Neuronal stem cell (in vitro differentiated cells): ENCODE measurements around the gene SAG.

Source experiments
- DNase-seq: peaks from one replicate; pipeline ENCODE4 v3.0.0-alpha.2; 2013; ENCODE audit warnings: low spot score
- H2AFZ ChIP-seq: one replicate; pipeline ENCODE4 v1.6.1; 2013; ENCODE audit warnings: mild to moderate bottlenecking, low read length, inconsistent platforms
- H2AK5ac ChIP-seq: 2 replicates; pipeline ENCODE4 v1.6.1; 2013; ENCODE audit warnings: low read depth, mild to moderate bottlenecking, inconsistent platforms, low read length, moderate library complexity, mixed read lengths
- H2BK120ac ChIP-seq: 2 replicates; pipeline ENCODE4 v1.6.1; 2013; ENCODE audit warnings: low read depth, mild to moderate bottlenecking, inconsistent platforms, low read length, moderate library complexity, mixed read lengths
- H2BK12ac ChIP-seq: one replicate; pipeline ENCODE4 v1.6.1; 2013; ENCODE audit warnings: low read length, inconsistent platforms
- H2BK15ac ChIP-seq: 2 replicates; pipeline ENCODE4 v1.6.1; 2013; ENCODE audit warnings: mild to moderate bottlenecking, low read length, inconsistent platforms, mixed read lengths
- H2BK5ac ChIP-seq: one replicate; pipeline ENCODE4 v1.6.1; 2013; ENCODE audit warnings: inconsistent platforms, mild to moderate bottlenecking, low read length, moderate library complexity
- H3K14ac ChIP-seq: one replicate; pipeline ENCODE4 v1.6.1; 2013; ENCODE audit warnings: low read length, inconsistent platforms
- H3K18ac ChIP-seq: 2 replicates; pipeline ENCODE4 v1.6.1; 2013; ENCODE audit warnings: low read length, inconsistent platforms
- H3K23ac ChIP-seq: 2 replicates; pipeline ENCODE4 v1.6.1; 2013; ENCODE audit warnings: low read depth, mild to moderate bottlenecking, mixed read lengths, low read length, inconsistent platforms; ENCODE audit not compliant: poor library complexity
- H3K27ac ChIP-seq: replicated peaks from 3 replicates; pipeline ENCODE4 v1.5.1; 2013; ENCODE audit warnings: low read length, inconsistent platforms
- H3K27me3 ChIP-seq, 3 experiments: 2 replicates each; pipeline ENCODE4 v1.6.1; 2013; ENCODE audit warnings: low read length in 3 of 3, mild to moderate bottlenecking in 2 of 3, inconsistent platforms in 1 of 3, low read depth in 1 of 3, mixed read lengths in 1 of 3, moderate library complexity in 1 of 3; ENCODE audit not compliant: control insufficient read depth in 3 of 3, insufficient read depth in 3 of 3
- H3K36me3 ChIP-seq, 2 donors: replicated peaks in 1 of 2; 2 replicates each; pipeline ENCODE4 v1.6.1; 2013; ENCODE audit warnings: low read length in 2 of 2; ENCODE audit not compliant: control insufficient read depth in 2 of 2, insufficient read depth in 2 of 2
- H3K4ac ChIP-seq: 2 replicates; pipeline ENCODE4 v1.6.1; 2013; ENCODE audit warnings: inconsistent platforms, mild to moderate bottlenecking, low read length, moderate library complexity
- H3K4me1 ChIP-seq, 2 donors: 1 replicate in 1 of 2; 2 replicates in 1 of 2; pipeline ENCODE4 v1.6.1; 2013; ENCODE audit warnings: low read length in 2 of 2, low read depth in 1 of 2; ENCODE audit not compliant: control insufficient read depth in 2 of 2, insufficient read depth in 1 of 2
- H3K4me2 ChIP-seq: one replicate; pipeline ENCODE4 v1.6.1; 2013; ENCODE audit warnings: mild to moderate bottlenecking, low read length, inconsistent platforms; ENCODE audit not compliant: insufficient read depth, poor library complexity, severe bottlenecking
- H3K4me3 ChIP-seq, 2 donors: 2 replicates each; pipeline ENCODE4 v1.5.1; 2013; ENCODE audit warnings: low read length in 2 of 2, mild to moderate bottlenecking in 2 of 2, inconsistent platforms in 1 of 2, moderate library complexity in 1 of 2
- H3K79me1 ChIP-seq: one replicate; pipeline ENCODE4 v1.6.1; 2013; ENCODE audit warnings: low read depth, mild to moderate bottlenecking, inconsistent platforms, low read length, moderate library complexity
- H3K9ac ChIP-seq: one replicate; pipeline ENCODE4 v1.6.1; 2013; ENCODE audit warnings: mild to moderate bottlenecking, low read depth, low read length, inconsistent platforms; ENCODE audit not compliant: poor library complexity
- H3K9me3 ChIP-seq, 2 donors: replicated peaks in 1 of 2; 2 replicates each; pipeline versions ENCODE3 to v1.6.1; 2013; ENCODE audit warnings: low read length in 2 of 2, mild to moderate bottlenecking in 2 of 2, inconsistent platforms in 1 of 2, low read depth in 1 of 2, mixed read lengths in 1 of 2, moderate library complexity in 1 of 2; ENCODE audit not compliant: control insufficient read depth in 2 of 2, insufficient read depth in 1 of 2
- H4K8ac ChIP-seq: one replicate; pipeline ENCODE4 v1.6.1; 2013; ENCODE audit warnings: low read depth, mild to moderate bottlenecking, inconsistent platforms, low read length, moderate library complexity
- H4K91ac ChIP-seq: one replicate; pipeline ENCODE4 v1.6.1; 2013; ENCODE audit warnings: low read length, low read depth, mild to moderate bottlenecking, inconsistent platforms; ENCODE audit not compliant: poor library complexity
- WGBS, 2 donors: extraction: QIAGEN DNeasy Blood & Tissue Kit; methylation state at CpG; one replicate each; pipeline ENCODE4 v1.1.7; 2013; ENCODE audit warnings: missing lambda C conversion rate in 2 of 2, mixed read lengths in 1 of 2; ENCODE audit not compliant: insufficient read length in 2 of 2, insufficient replicate concordance in 1 of 2; ENCODE audit errors: extremely low coverage in 2 of 2; 5-methylcytosine and 5-hydroxymethylcytosine counted together

Gene SAG

GRCh38 chr2:233265899-233266431 lies 41.7 kb upstream of the SAG start:
- Histone ChIP-seq H3K27ac (no peak overlapping the region), H3K4ac (no peak overlapping the region), H3K4me2 (no peak overlapping the region), H4K8ac (no peak overlapping the region), H2BK120ac (no peak overlapping the region), H3K9ac (no peak overlapping the region), H2AFZ (no peak overlapping the region), H3K36me3 (peaks cover 38 to 97% of the 10 kb centered on the region in 2 donors), H3K79me1 (peaks cover 2% of the 10 kb centered on the region), H4K91ac (no peak overlapping the region), H2AK5ac (no peak overlapping the region), H3K4me1 (no peaks in the 10 kb centered on the region), H3K23ac (no peak overlapping the region), H2BK12ac (no peak overlapping the region), H3K4me3 (no peak overlapping the region), H2BK15ac (no peak overlapping the region), H3K27me3 (no peaks in the 10 kb centered on the region), H3K14ac (no peak overlapping the region), H3K9me3 (peaks cover 0 to 1% of the 10 kb centered on the region in 2 donors), H3K18ac (no peak overlapping the region), H2BK5ac (no peak overlapping the region)
- no peak for DNase-seq
- no CpG with 5 or more reads among the region's 10 CpGs for WGBS, 2 donors

- H2BK15ac ChIP-seq: no peak overlapping the region
- 100% methylated on average over 1 of the region's 4 CpGs; no CpG with 5 or more reads in 1 of the 2 donors for WGBS, 2 donors
- no peak overlapping the region for H3K9ac ChIP-seq
- H2AK5ac ChIP-seq: no peak overlapping the region
- no peak overlapping the region for H3K27ac ChIP-seq
- H2BK12ac ChIP-seq: no peak overlapping the region
- no peak overlapping the region for H2BK120ac ChIP-seq
- H3K79me1 ChIP-seq: peaks cover 2% of the 10 kb centered on the region
- H2BK5ac ChIP-seq: no peak overlapping the region
- H3K4ac ChIP-seq: no peak overlapping the region
- H3K14ac ChIP-seq: no peak overlapping the region
- H2AFZ ChIP-seq: no peak overlapping the region
- no peak overlapping the region for H3K23ac ChIP-seq
- no peaks in the 10 kb centered on the region for H3K27me3 ChIP-seq
- H3K4me3 ChIP-seq: no peak overlapping the region
- H4K8ac ChIP-seq: no peak overlapping the region
- H3K36me3 ChIP-seq: peaks cover 38 to 96% of the 10 kb centered on the region in 2 donors
- no peak for DNase-seq
- no peak overlapping the region for H3K4me2 ChIP-seq
- no peak overlapping the region for H4K91ac ChIP-seq
- H3K4me1 ChIP-seq: no peaks in the 10 kb centered on the region
- peaks cover 0 to 1% of the 10 kb centered on the region in 2 donors for H3K9me3 ChIP-seq
- H3K18ac ChIP-seq: no peak overlapping the region
Observed at GRCh38 chr2:233266481-233266880, 41.1 kb upstream of the SAG start.

GRCh38 chr2:233267516-233268245 lies 39.9 kb upstream of the SAG start:
- no peak overlapping the region for H3K4ac ChIP-seq
- no peak overlapping the region for H4K8ac ChIP-seq
- peaks cover 2% of the 10 kb centered on the region for H3K79me1 ChIP-seq
- no peak overlapping the region for H3K4me2 ChIP-seq
- H3K27me3 ChIP-seq: no peaks in the 10 kb centered on the region
- H3K4me1 ChIP-seq: no peaks in the 10 kb centered on the region
- H2BK15ac ChIP-seq: no peak overlapping the region
- H3K27ac ChIP-seq: no peak overlapping the region
- H3K4me3 ChIP-seq: no peak overlapping the region
- no peak overlapping the region for H2AFZ ChIP-seq
- H2BK120ac ChIP-seq: no peak overlapping the region
- no peak overlapping the region for H3K14ac ChIP-seq
- no peak overlapping the region for H3K18ac ChIP-seq
- no peak overlapping the region for H2AK5ac ChIP-seq
- WGBS, 2 donors: no CpG with 5 or more reads among the region's 6 CpGs
- no peak overlapping the region for H3K23ac ChIP-seq
- H3K36me3 ChIP-seq: peaks cover 29 to 96% of the 10 kb centered on the region in 2 donors
- no peak overlapping the region for H2BK5ac ChIP-seq
- no peak overlapping the region for H4K91ac ChIP-seq
- DNase-seq: no peak
- no peak overlapping the region for H3K9ac ChIP-seq
- H2BK12ac ChIP-seq: no peak overlapping the region
- peaks cover 0 to 1% of the 10 kb centered on the region in 2 donors for H3K9me3 ChIP-seq

- Histone ChIP-seq H2BK12ac (no peak overlapping the region), H2AK5ac (no peak overlapping the region), H3K18ac (no peak overlapping the region), H3K9ac (no peak overlapping the region), H3K9me3 (peaks cover 0 to 1% of the 10 kb centered on the region in 2 donors), H4K91ac (no peak overlapping the region), H3K4ac (no peak overlapping the region), H3K79me1 (peaks cover 2% of the 10 kb centered on the region), H2BK15ac (no peak overlapping the region), H3K27me3 (no peaks in the 10 kb centered on the region), H3K23ac (no peak overlapping the region), H4K8ac (no peak overlapping the region), H3K4me3 (no peak overlapping the region), H2BK5ac (no peak overlapping the region), H3K14ac (no peak overlapping the region), H3K36me3 (peaks cover 25 to 96% of the 10 kb centered on the region in 2 donors), H3K4me1 (no peaks in the 10 kb centered on the region), H2BK120ac (no peak overlapping the region), H3K4me2 (no peak overlapping the region), H3K27ac (no peak overlapping the region), H2AFZ (no peak overlapping the region)
- no peak for DNase-seq
- WGBS, 2 donors: no CpG with 5 or more reads among the region's 5 CpGs
Observed at GRCh38 chr2:233270366-233270765, 37.2 kb upstream of the SAG start.
